NCI-H2081 treated with DMSO at 0.1 percent for 48 hours (cell line): ENCODE measurements around the gene KCNMA1.
"Not testable (repeated sequence)": the region's sequence is repeated elsewhere in the genome, so short reads cannot be mapped to it uniquely, and the experiment has no call there.

Source experiments
- DNase-seq: peaks from one replicate; lab custom pipeline; 2025; lab: John Stamatoyannopoulos, UW

Gene KCNMA1

GRCh38 chr10:77583527-77583926, 54.1 kb downstream of the KCNMA1 start:
- DNase-seq, result no peak

- no peak for DNase-seq
Observed at GRCh38 chr10:77582710-77583115, 54.9 kb downstream of the KCNMA1 start.

- no peak for DNase-seq
Observed at GRCh38 chr10:77581738-77582137, 55.9 kb downstream of the KCNMA1 start.

GRCh38 chr10:77580482-77580881, 57.1 kb downstream of the KCNMA1 start:
- no peak for DNase-seq

- no peak for DNase-seq
Observed at GRCh38 chr10:77578583-77579227, 58.9 kb downstream of the KCNMA1 start.

GRCh38 chr10:77577666-77578229, 59.9 kb downstream of the KCNMA1 start:
- no peak for DNase-seq

GRCh38 chr10:77576444-77577032, 61.1 kb downstream of the KCNMA1 start:
- DNase-seq, result no peak

GRCh38 chr10:77576007-77576367, 61.6 kb downstream of the KCNMA1 start:
- DNase-seq, result no peak

GRCh38 chr10:77575271-77576006, 62.2 kb downstream of the KCNMA1 start:
- no peak for DNase-seq

GRCh38 chr10:77574438-77574837, 63.2 kb downstream of the KCNMA1 start:
- DNase-seq, result no peak

GRCh38 chr10:77572520-77572919, 65.1 kb downstream of the KCNMA1 start:
- not testable (repeated sequence) for DNase-seq

- peak; percentile 45 for DNase-seq
Observed at GRCh38 chr10:77571490-77571889, 66.1 kb downstream of the KCNMA1 start.

GRCh38 chr10:77566914-77567566, 70.6 kb downstream of the KCNMA1 start:
- no peak for DNase-seq

GRCh38 chr10:77566236-77566635, 71.4 kb downstream of the KCNMA1 start:
- DNase-seq, result no peak

- DNase-seq, result no peak
Observed at GRCh38 chr10:77565590-77566023, 72.0 kb downstream of the KCNMA1 start.

- no peak for DNase-seq
Observed at GRCh38 chr10:77564731-77565589, 72.6 kb downstream of the KCNMA1 start.

- no peak for DNase-seq
Observed at GRCh38 chr10:77563638-77564270, 73.9 kb downstream of the KCNMA1 start.

- DNase-seq, result no peak
Observed at GRCh38 chr10:77562742-77563141, 74.9 kb downstream of the KCNMA1 start.

- DNase-seq, result no peak
Observed at GRCh38 chr10:77561991-77562390, 75.6 kb downstream of the KCNMA1 start.

- no peak for DNase-seq
Observed at GRCh38 chr10:77560471-77560870, 77.1 kb downstream of the KCNMA1 start.

GRCh38 chr10:77560052-77560451, 77.6 kb downstream of the KCNMA1 start:
- DNase-seq, result no peak
